ENCODE measurements around the gene SLC25A2. TPM values are rescaled to one million over a fixed set of nuclear protein-coding genes. Genes with fewer than 3 reads are reported as not detected.

The SLC25A2 gene
- total and polyA plus RNA-seq, 2 experiments from 2014 or later: not detected

DNA sequence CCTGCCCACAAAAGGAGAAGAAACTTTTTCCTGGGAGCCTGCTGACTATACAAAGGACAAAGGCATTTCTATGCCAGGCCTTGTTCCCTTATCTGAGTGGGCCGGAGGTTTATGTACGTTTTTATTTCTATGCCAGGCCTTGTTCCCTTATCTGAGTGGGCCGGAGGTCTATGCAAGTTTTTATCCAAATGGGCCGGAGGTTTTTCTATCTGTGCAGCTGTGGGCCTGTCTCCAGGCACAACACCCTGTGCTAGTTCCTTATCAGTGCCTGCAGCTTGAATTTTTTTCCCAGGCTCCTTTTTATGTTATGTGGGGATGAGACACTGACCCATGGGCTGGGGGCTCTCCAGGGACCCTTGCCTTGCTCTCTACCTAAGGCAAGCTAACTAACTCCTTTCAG lies 5.5 kb downstream of the SLC25A2 start (continued):
- TF ChIP-seq, protein P1, sequence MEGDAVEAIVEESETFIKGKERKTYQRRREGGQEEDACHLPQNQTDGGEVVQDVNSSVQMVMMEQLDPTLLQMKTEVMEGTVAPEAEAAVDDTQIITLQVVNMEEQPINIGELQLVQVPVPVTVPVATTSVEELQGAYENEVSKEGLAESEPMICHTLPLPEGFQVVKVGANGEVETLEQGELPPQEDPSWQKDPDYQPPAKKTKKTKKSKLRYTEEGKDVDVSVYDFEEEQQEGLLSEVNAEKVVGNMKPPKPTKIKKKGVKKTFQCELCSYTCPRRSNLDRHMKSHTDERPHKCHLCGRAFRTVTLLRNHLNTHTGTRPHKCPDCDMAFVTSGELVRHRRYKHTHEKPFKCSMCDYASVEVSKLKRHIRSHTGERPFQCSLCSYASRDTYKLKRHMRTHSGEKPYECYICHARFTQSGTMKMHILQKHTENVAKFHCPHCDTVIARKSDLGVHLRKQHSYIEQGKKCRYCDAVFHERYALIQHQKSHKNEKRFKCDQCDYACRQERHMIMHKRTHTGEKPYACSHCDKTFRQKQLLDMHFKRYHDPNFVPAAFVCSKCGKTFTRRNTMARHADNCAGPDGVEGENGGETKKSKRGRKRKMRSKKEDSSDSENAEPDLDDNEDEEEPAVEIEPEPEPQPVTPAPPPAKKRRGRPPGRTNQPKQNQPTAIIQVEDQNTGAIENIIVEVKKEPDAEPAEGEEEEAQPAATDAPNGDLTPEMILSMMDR (conservative IDR thresholded peaks at IDR 0.05; ENCODE audit: low read depth in 2 of 2): no peak
- no peak for TF ChIP-seq EZH2phosphoT487 (IDR thresholded peaks at IDR 0.05; ENCODE audit: unreplicated experiment)
- no peak for TF ChIP-seq EZH2 (IDR thresholded peaks at IDR 0.05; ENCODE audit: low read depth, unreplicated experiment)
- no peak for TF ChIP-seq STAT1 (IDR thresholded peaks at IDR 0.05; ENCODE audit: unreplicated experiment)

DNA sequence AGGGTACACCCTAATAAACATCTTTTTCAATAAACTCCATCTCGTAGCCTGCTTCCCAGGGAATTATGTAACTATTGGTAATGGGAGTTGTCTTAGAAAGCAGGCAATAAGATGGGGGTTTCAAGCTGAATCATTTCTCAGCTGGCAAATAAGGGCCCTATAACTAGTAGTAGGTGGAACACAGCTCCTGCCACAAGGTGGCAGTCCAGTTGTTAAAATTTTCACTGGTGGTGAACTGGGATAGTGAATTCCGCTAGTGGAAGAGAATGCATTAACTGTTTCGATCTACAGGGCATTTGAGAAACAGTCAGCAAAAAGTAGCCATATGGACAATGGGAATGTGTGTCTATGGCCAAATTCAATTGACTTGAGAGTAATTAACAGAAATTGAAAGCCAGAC lies 30.9 kb downstream of the SLC25A2 start:
- no peak overlapping the region for H3K4me2 ChIP-seq
- H3K79me2 ChIP-seq (replicated peaks; ENCODE audit: insufficient read depth): no peaks in the 10 kb centered on the region
- no peaks in the 10 kb centered on the region for H3K36me3 ChIP-seq (ENCODE audit: insufficient read depth)
- H3K4me3 Mint-ChIP-seq: no peak overlapping the region
- no peak overlapping the region for H3K27ac Mint-ChIP-seq
- no peaks in the 10 kb centered on the region for H3K4me1 ChIP-seq (ENCODE audit: insufficient read depth)
- H3K27ac ChIP-seq (ENCODE audit: low read depth): no peak overlapping the region
- ATAC-seq (no peak; the same call in 1 of the 3 replicates), DNase-seq (ENCODE audit: low spot score) (peak; percentile 65)
- no peaks in the 10 kb centered on the region for H3K4me1 Mint-ChIP-seq
- H3K27me3 ChIP-seq (ENCODE audit: insufficient read depth): no peaks in the 10 kb centered on the region
- H3K9me3 Mint-ChIP-seq: peaks cover 61% of the 10 kb centered on the region
- H3F3A ChIP-seq (replicated peaks; ENCODE audit: low read depth): no peaks in the 10 kb centered on the region
- peaks cover 5% of the 10 kb centered on the region for H3K27me3 Mint-ChIP-seq (ENCODE audit: insufficient read depth, low read depth, poor library complexity)
- no peak for TF ChIP-seq STAT1 (IDR thresholded peaks at IDR 0.05; ENCODE audit: unreplicated experiment)
- TF ChIP-seq ZNF462 (CRISPR knock-in tag; IDR thresholded peaks at IDR 0.05): no peak
- no peak for TF ChIP-seq JUNB (IDR thresholded peaks at IDR 0.05; ENCODE audit: unreplicated experiment)
- TF ChIP-seq, protein P1 (conservative IDR thresholded peaks at IDR 0.05; ENCODE audit: low read depth in 2 of 2): peak; percentile 72 to 73
- no peak for TF ChIP-seq EZH2phosphoT487 (IDR thresholded peaks at IDR 0.05; ENCODE audit: unreplicated experiment)
- TF ChIP-seq, protein P2, sequence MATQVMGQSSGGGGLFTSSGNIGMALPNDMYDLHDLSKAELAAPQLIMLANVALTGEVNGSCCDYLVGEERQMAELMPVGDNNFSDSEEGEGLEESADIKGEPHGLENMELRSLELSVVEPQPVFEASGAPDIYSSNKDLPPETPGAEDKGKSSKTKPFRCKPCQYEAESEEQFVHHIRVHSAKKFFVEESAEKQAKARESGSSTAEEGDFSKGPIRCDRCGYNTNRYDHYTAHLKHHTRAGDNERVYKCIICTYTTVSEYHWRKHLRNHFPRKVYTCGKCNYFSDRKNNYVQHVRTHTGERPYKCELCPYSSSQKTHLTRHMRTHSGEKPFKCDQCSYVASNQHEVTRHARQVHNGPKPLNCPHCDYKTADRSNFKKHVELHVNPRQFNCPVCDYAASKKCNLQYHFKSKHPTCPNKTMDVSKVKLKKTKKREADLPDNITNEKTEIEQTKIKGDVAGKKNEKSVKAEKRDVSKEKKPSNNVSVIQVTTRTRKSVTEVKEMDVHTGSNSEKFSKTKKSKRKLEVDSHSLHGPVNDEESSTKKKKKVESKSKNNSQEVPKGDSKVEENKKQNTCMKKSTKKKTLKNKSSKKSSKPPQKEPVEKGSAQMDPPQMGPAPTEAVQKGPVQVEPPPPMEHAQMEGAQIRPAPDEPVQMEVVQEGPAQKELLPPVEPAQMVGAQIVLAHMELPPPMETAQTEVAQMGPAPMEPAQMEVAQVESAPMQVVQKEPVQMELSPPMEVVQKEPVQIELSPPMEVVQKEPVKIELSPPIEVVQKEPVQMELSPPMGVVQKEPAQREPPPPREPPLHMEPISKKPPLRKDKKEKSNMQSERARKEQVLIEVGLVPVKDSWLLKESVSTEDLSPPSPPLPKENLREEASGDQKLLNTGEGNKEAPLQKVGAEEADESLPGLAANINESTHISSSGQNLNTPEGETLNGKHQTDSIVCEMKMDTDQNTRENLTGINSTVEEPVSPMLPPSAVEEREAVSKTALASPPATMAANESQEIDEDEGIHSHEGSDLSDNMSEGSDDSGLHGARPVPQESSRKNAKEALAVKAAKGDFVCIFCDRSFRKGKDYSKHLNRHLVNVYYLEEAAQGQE (IDR thresholded peaks at IDR 0.05; ENCODE audit: unreplicated experiment): no peak
- no peak for TF ChIP-seq EZH2 (IDR thresholded peaks at IDR 0.05; ENCODE audit: low read depth, unreplicated experiment)
- no peak for TF ChIP-seq POLR2AphosphoS5 (IDR thresholded peaks at IDR 0.05; ENCODE audit: low read depth)
- H3K4me3 ChIP-seq: no peak overlapping the region
- H4K20me1 ChIP-seq (replicated peaks; ENCODE audit: insufficient read depth): no peaks in the 10 kb centered on the region
- H3K36me3 Mint-ChIP-seq (ENCODE audit: low read depth): peaks cover 19% of the 10 kb centered on the region
- peaks cover 7% of the 10 kb centered on the region; the same call in 1 of the 2 replicates for H3K9me2 ChIP-seq (ENCODE audit: insufficient read depth)
- no peak overlapping the region for H2AFZ ChIP-seq
